SK-N-SH (cell line): Measurements from ENCODE around the gene ACSS2. TPM values are rescaled to one million over a fixed set of nuclear protein-coding genes. Genes with fewer than 3 reads are reported as not detected.

Source experiments
- CTCF ChIA-PET: fragments of 300-600, 350-600 bp; formaldehyde crosslinking; extraction: SDS; loops from one replicate; lab custom pipeline; 2021; lab: Yijun Ruan, JAX
- POLR2A ChIA-PET: fragments of 350-600 bp; sonication (Branson Sonifier 250); formaldehyde crosslinking; extraction: SDS; loops from one replicate; lab custom pipeline; 2020; ENCODE audit warnings: antibody characterized with exemption, inconsistent platforms; lab: Yijun Ruan, JAX
- DNase-seq: peaks from one replicate; pipeline ENCODE4 v3.0.0; 2012
- H2AFZ ChIP-seq: fragments of 200-600 bp; sonication (generic); 2 replicates; pipeline ENCODE4 v1.8.1; 2016; ENCODE audit warnings: antibody characterized with exemption, mild to moderate bottlenecking, low read depth
- H3F3A ChIP-seq: fragments of 200-600 bp; sonication (generic); replicated peaks from 2 replicates; pipeline ENCODE3; 2016; ENCODE audit warnings: antibody characterized with exemption, mild to moderate bottlenecking; ENCODE audit not compliant: insufficient read depth
- H3K27ac ChIP-seq, 2 experiments: fragments of 200-500 bp in 1 of 2; fragments of 200-600 bp in 1 of 2; sonication (Bioruptor generic) in 1 of 2; sonication (generic), shearing (Covaris generic) in 1 of 2; 2 replicates each; pipeline versions ENCODE4 v1.5.1 to v1.6.1; 2014 to 2016; ENCODE audit warnings: low read depth in 2 of 2, inconsistent platforms in 1 of 2, low read length in 1 of 2, mild to moderate bottlenecking in 1 of 2, mixed read lengths in 1 of 2
- H3K27me3 ChIP-seq: fragments of 200-600 bp; sonication (generic), shearing (Covaris generic); 2 replicates; pipeline ENCODE4 v1.6.1; 2016; ENCODE audit warnings: mixed run types; ENCODE audit not compliant: insufficient read depth
- H3K36me3 ChIP-seq, 2 experiments: fragments of 200-500 bp in 1 of 2; fragments of 200-600 bp in 1 of 2; sonication (Bioruptor generic) in 1 of 2; sonication (generic) in 1 of 2; replicated peaks in 1 of 2; 2 replicates each; pipeline versions ENCODE3 to v1.5.1; 2014 to 2016; ENCODE audit warnings: low read length in 1 of 2, mild to moderate bottlenecking in 1 of 2; ENCODE audit not compliant: insufficient read depth in 2 of 2, control insufficient read depth in 1 of 2
- H3K4me1 ChIP-seq, 2 experiments: fragments of 200-500 bp in 1 of 2; fragments of 200-600 bp in 1 of 2; sonication (Bioruptor generic) in 1 of 2; sonication (generic), shearing (Covaris generic) in 1 of 2; 2 replicates each; pipeline versions ENCODE4 v1.5.1 to v1.6.1; 2014 to 2016; ENCODE audit warnings: low read depth in 1 of 2, low read length in 1 of 2, mixed run types in 1 of 2; ENCODE audit not compliant: insufficient read depth in 2 of 2, control insufficient read depth in 1 of 2
- H3K4me2 ChIP-seq: fragments of 200-600 bp; sonication (generic), shearing (Covaris generic); 2 replicates; pipeline ENCODE4 v1.6.1; 2017; ENCODE audit warnings: mixed run types
- H3K4me3 ChIP-seq, 2 experiments: fragments of 200-500 bp in 1 of 2; fragments of 200-600 bp in 1 of 2; sonication (Bioruptor generic) in 1 of 2; sonication (generic), shearing (Covaris generic) in 1 of 2; 2 replicates each; pipeline versions ENCODE4 v1.5.1 to v1.8.1; 2014 to 2016; ENCODE audit warnings: low read depth in 2 of 2, inconsistent platforms in 1 of 2, low read length in 1 of 2, mild to moderate bottlenecking in 1 of 2, mixed read lengths in 1 of 2, moderate library complexity in 1 of 2
- H3K79me2 ChIP-seq: fragments of 200-600 bp; sonication (generic); 2 replicates; pipeline ENCODE4 v1.8.1; 2017; ENCODE audit warnings: mild to moderate bottlenecking; ENCODE audit not compliant: insufficient read depth
- H3K9ac ChIP-seq: fragments of 200-600 bp; sonication (generic); 2 replicates; pipeline ENCODE4 v1.6.1; 2017; ENCODE audit warnings: mixed run types
- H3K9me2 ChIP-seq: fragments of 200-600 bp; sonication (generic); 2 replicates; pipeline ENCODE4 v1.6.1; 2017; ENCODE audit warnings: mixed run types
- H3K9me3 ChIP-seq: fragments of 200-600 bp; sonication (generic); 2 replicates; pipeline ENCODE4 v1.6.1; 2017; ENCODE audit warnings: mixed run types, mild to moderate bottlenecking, moderate library complexity
- H4K20me1 ChIP-seq: fragments of 200-600 bp; sonication (generic); 2 replicates; pipeline ENCODE4 v1.6.1; 2017; ENCODE audit warnings: mild to moderate bottlenecking, mixed run types; ENCODE audit not compliant: insufficient read depth
- CHD2 ChIP-seq: fragments of 150-350 bp; IDR thresholded peaks from 2 replicates; pipeline ENCODE4 v1.6.1; 2018; ENCODE audit warnings: low read length; ENCODE audit not compliant: partially characterized antibody
- EP300 ChIP-seq, 2 experiments: IDR thresholded peaks; 2 replicates each; pipeline versions ENCODE4 v1.4.0 to v1.6.1; 2012; ENCODE audit warnings: borderline replicate concordance in 1 of 2, low read depth in 1 of 2, low read length in 1 of 2
- EZH2phosphoT487 ChIP-seq: fragments of 200-600 bp; sonication (generic); IDR thresholded peaks from 2 replicates; pipeline ENCODE4 v1.6.1; 2017; ENCODE audit warnings: low read depth, mixed run types, mild to moderate bottlenecking, antibody characterized with exemption, moderate library complexity, borderline replicate concordance
- GATA2 ChIP-seq: sonication (generic); formaldehyde crosslinking; IDR thresholded peaks from 2 replicates; pipeline ENCODE4 v1.5.0; 2020; ENCODE audit warnings: mild to moderate bottlenecking, missing genetic modification reagents
- JUND ChIP-seq: IDR thresholded peaks from 2 replicates; pipeline ENCODE4 v1.4.0; 2012
- MEF2A ChIP-seq: IDR thresholded peaks from 2 replicates; pipeline ENCODE4 v1.4.0; 2012; ENCODE audit warnings: low read depth, borderline replicate concordance
- NFIC ChIP-seq: IDR thresholded peaks from 2 replicates; pipeline ENCODE4 v1.4.0; 2012; ENCODE audit warnings: borderline replicate concordance
- NRF1 ChIP-seq: IDR thresholded peaks from 2 replicates; pipeline ENCODE4 v1.6.1; 2012; ENCODE audit warnings: low read depth, mild to moderate bottlenecking, low read length
- POLR2AphosphoS5 ChIP-seq: IDR thresholded peaks from 2 replicates; pipeline ENCODE4 v1.6.1; 2012; ENCODE audit warnings: low read depth, low read length
- SIN3A ChIP-seq: IDR thresholded peaks from 2 replicates; pipeline ENCODE4 v1.6.1; 2012; ENCODE audit warnings: low read depth, mild to moderate bottlenecking, low read length, moderate library complexity, borderline replicate concordance
- SMC3 ChIP-seq: IDR thresholded peaks from 2 replicates; pipeline ENCODE4 v1.6.1; 2012; ENCODE audit warnings: low read depth, low read length, improper control_type of control experiment
- TCF12 ChIP-seq: IDR thresholded peaks from 2 replicates; pipeline ENCODE4 v1.4.0; 2012
- TEAD4 ChIP-seq: IDR thresholded peaks from 2 replicates; pipeline ENCODE4 v1.4.0; 2012; ENCODE audit warnings: mild to moderate bottlenecking, borderline replicate concordance; ENCODE audit not compliant: insufficient read depth
- WGBS: methylation state at CpG from one replicate; pipeline ENCODE4 v1.1.6; 2017; ENCODE audit warnings: low lambda C conversion rate; 5-methylcytosine and 5-hydroxymethylcytosine counted together
- polyA plus RNA-seq, 3 experiments: library from polyadenylated mRNA; depleted of rRNA; stranded (reverse); fragments of >200 nt; gene quantifications; 2 replicates each; pipeline ENCODE4 v1.2.3, GENCODE V29; 2012
- TF ChIP-seq, protein P1 (sequence below): IDR thresholded peaks from 2 replicates; pipeline ENCODE4 v1.6.1; 2012; ENCODE audit warnings: mild to moderate bottlenecking, low read depth, low read length, moderate library complexity
- TF ChIP-seq, protein P2 (sequence below): IDR thresholded peaks from 2 replicates; pipeline ENCODE4; 2012
- TF ChIP-seq, protein P3 (sequence below): IDR thresholded peaks from 2 replicates; pipeline ENCODE4 v1.4.0; 2012; ENCODE audit warnings: low read depth, borderline replicate concordance
- TF ChIP-seq, protein P4 (sequence below): fragments of 200-600 bp; sonication (generic); IDR thresholded peaks from 2 replicates; pipeline ENCODE4 v1.6.1; 2017; ENCODE audit warnings: antibody characterized with exemption, mild to moderate bottlenecking, moderate library complexity

Gene ACSS2
- polyA plus RNA-seq, 1 of the 3 experiments (the other 2 are of a cell fraction): 25.5 TPM

DNA sequence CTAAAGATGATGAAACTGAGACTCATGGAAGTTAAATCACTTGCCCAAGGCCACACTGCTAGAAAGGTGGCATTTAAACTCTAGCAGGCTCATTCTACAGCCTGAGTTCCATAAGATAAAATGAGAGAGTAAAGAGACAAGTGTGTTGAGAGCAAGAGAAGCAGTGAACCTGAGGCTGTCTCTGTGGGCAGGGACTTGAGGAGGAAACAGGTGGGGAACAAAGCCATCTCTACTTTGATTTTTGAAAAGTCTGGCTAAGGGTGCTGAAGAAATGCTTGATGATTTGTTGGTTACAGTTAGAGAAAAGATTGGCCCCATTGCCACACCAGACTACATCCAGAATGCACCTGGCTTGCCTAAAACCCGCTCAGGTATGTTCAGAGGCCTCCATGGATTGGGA, 50.2 kb downstream of the ACSS2 start:
- POLR2A ChIA-PET: no interaction called here
- no peak for DNase-seq
- Histone ChIP-seq H3K4me3 (no peak overlapping the region), H3K4me2 (no peak overlapping the region), H3K9ac (no peak overlapping the region), H3K36me3 (peaks cover 19 to 48% of the 10 kb centered on the region in 2 experiments), H3K4me1 (peaks cover 0 to 4% of the 10 kb centered on the region in 2 experiments; a peak in 1 of 4 replicates), H3K27me3 (no peaks in the 10 kb centered on the region), H3K9me2 (no peaks in the 10 kb centered on the region), H3K79me2 (no peaks in the 10 kb centered on the region), H2AFZ (no peak overlapping the region)
- CTCF ChIA-PET: no interaction called here
- TF ChIP-seq NFIC (no peak), JUND (no peak), NRF1 (no peak), SMC3 (no peak), CHD2 (no peak), SIN3A (no peak), GATA2 (CRISPR knock-in tag) (no peak), TCF12 (no peak), TEAD4 (no peak), EP300 (IDR thresholded peaks at IDR 0.05; ENCODE audit: borderline replicate concordance in 1 of 2, low read depth in 1 of 2, low read length in 1 of 2) (no peak), POLR2AphosphoS5 (no peak), MEF2A (no peak), EZH2phosphoT487 (no peak)
- TF ChIP-seq, protein P1, sequence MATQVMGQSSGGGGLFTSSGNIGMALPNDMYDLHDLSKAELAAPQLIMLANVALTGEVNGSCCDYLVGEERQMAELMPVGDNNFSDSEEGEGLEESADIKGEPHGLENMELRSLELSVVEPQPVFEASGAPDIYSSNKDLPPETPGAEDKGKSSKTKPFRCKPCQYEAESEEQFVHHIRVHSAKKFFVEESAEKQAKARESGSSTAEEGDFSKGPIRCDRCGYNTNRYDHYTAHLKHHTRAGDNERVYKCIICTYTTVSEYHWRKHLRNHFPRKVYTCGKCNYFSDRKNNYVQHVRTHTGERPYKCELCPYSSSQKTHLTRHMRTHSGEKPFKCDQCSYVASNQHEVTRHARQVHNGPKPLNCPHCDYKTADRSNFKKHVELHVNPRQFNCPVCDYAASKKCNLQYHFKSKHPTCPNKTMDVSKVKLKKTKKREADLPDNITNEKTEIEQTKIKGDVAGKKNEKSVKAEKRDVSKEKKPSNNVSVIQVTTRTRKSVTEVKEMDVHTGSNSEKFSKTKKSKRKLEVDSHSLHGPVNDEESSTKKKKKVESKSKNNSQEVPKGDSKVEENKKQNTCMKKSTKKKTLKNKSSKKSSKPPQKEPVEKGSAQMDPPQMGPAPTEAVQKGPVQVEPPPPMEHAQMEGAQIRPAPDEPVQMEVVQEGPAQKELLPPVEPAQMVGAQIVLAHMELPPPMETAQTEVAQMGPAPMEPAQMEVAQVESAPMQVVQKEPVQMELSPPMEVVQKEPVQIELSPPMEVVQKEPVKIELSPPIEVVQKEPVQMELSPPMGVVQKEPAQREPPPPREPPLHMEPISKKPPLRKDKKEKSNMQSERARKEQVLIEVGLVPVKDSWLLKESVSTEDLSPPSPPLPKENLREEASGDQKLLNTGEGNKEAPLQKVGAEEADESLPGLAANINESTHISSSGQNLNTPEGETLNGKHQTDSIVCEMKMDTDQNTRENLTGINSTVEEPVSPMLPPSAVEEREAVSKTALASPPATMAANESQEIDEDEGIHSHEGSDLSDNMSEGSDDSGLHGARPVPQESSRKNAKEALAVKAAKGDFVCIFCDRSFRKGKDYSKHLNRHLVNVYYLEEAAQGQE: no peak
- TF ChIP-seq, protein P2, sequence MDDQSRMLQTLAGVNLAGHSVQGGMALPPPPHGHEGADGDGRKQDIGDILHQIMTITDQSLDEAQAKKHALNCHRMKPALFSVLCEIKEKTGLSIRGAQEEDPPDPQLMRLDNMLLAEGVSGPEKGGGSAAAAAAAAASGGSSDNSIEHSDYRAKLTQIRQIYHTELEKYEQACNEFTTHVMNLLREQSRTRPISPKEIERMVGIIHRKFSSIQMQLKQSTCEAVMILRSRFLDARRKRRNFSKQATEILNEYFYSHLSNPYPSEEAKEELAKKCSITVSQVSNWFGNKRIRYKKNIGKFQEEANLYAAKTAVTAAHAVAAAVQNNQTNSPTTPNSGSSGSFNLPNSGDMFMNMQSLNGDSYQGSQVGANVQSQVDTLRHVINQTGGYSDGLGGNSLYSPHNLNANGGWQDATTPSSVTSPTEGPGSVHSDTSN: no peak
- TF ChIP-seq, protein P3, sequence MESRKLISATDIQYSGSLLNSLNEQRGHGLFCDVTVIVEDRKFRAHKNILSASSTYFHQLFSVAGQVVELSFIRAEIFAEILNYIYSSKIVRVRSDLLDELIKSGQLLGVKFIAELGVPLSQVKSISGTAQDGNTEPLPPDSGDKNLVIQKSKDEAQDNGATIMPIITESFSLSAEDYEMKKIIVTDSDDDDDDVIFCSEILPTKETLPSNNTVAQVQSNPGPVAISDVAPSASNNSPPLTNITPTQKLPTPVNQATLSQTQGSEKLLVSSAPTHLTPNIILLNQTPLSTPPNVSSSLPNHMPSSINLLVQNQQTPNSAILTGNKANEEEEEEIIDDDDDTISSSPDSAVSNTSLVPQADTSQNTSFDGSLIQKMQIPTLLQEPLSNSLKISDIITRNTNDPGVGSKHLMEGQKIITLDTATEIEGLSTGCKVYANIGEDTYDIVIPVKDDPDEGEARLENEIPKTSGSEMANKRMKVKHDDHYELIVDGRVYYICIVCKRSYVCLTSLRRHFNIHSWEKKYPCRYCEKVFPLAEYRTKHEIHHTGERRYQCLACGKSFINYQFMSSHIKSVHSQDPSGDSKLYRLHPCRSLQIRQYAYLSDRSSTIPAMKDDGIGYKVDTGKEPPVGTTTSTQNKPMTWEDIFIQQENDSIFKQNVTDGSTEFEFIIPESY: no peak
- TF ChIP-seq, protein P4, sequence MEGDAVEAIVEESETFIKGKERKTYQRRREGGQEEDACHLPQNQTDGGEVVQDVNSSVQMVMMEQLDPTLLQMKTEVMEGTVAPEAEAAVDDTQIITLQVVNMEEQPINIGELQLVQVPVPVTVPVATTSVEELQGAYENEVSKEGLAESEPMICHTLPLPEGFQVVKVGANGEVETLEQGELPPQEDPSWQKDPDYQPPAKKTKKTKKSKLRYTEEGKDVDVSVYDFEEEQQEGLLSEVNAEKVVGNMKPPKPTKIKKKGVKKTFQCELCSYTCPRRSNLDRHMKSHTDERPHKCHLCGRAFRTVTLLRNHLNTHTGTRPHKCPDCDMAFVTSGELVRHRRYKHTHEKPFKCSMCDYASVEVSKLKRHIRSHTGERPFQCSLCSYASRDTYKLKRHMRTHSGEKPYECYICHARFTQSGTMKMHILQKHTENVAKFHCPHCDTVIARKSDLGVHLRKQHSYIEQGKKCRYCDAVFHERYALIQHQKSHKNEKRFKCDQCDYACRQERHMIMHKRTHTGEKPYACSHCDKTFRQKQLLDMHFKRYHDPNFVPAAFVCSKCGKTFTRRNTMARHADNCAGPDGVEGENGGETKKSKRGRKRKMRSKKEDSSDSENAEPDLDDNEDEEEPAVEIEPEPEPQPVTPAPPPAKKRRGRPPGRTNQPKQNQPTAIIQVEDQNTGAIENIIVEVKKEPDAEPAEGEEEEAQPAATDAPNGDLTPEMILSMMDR: no peak
- TF ChIP-seq, all 33 proteins: peak for 0
- H3K27ac ChIP-seq: no peak overlapping the region
- 100% methylated on average over 1 of the region's 1 CpG for WGBS
- no peaks in the 10 kb centered on the region for H3K9me3 ChIP-seq
- H4K20me1 ChIP-seq: no peaks in the 10 kb centered on the region
- peaks cover 4% of the 10 kb centered on the region for H3F3A ChIP-seq
